ENCODE data around the gene PAGR1.
"Not testable (repeated sequence)": the region's sequence is repeated elsewhere in the genome, so short reads cannot be mapped to it uniquely, and the experiment has no call there.

PAGR1 gene

DNA sequence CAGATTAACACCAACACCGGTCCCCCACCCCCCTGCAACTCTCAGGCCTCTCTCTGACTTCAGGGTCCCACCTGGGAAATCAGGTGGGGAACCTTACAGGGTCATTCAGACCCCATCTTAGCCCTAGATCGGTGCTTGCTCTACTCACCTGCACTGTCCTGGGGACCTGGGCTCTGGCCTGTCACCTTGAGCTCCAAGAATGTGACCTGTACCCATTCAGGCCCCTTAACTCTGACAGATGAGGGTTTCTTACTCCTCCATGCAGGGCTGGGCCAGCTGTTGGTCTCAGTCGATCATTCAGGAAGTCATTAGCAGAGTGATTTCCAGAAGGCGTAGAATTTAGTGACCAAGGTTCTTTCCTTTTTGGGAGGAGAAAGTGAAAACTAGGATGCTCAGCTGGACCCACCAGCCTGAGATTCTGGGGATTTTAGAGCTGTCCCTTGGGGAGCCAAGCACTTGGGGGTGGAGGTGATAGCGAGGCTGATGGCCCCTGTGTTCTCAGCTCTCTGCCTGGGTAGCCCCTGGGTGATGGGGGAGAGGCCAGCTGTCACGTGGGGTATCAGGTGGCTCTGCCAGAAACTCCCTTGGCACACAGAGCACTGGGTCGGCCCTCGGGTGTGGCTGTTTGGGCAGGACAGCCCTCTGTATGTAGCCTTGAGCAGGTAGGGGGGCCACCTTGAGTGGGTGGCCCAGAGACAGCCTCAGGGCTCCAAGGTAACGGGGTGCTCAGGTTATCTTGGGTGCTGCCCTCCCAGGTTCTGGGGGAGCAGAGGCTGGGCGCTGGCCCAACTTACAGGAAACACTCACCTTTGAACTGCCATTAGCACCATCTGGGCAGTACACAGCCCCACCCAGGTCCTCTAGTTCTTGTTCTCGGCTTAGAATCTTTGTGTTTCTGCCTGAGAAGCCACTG, 5.0 kb downstream of the PAGR1 start:
- no peaks in the 10 kb centered on the region for H3K9me3 ChIP-seq (ENCODE audit: control insufficient read depth, low read length)
- no peaks in the 10 kb centered on the region for H3K27me3 ChIP-seq (ENCODE audit: control insufficient read depth, insufficient read depth, low read length)
- no peaks in the 10 kb centered on the region for H3K36me3 ChIP-seq (ENCODE audit: control insufficient read depth, insufficient read depth, low read length)
- H3K4me1 ChIP-seq (ENCODE audit: control insufficient read depth, insufficient read depth, low read length): peaks cover 69% of the 10 kb centered on the region
- peak overlapping the region; percentile 76 for H3K9ac ChIP-seq (ENCODE audit: low read length)
- H3K4me3 ChIP-seq (ENCODE audit: low read length): peak overlapping the region; percentile 79

DNA sequence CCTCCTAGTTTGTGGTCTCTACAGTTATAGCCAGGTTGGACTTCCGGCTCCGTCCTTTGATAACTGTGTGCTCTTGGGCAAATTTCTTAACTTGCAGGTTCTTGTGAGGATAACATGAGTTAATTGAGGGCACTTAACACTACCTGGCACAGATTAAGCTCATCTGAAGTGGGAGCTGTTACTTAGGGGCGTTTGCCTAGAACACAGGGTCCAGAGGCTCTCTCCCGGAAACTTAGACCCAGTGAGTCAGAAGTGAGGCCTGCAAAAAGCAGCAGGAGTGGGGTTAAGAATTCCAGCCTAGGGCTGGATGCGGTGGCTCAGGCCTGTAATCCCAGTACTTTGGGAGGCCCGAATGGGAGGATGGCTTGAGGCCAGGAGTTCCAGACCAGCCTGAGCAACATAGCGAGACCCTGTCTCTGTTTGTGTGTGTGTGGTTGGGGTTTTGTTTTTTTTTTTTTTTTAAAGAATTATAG, 5.7 kb downstream of the PAGR1 start:
- Histone ChIP-seq H3K9me3 (ENCODE audit: control insufficient read depth, low read length) (no peaks in the 10 kb centered on the region), H3K36me3 (ENCODE audit: control insufficient read depth, insufficient read depth, low read length) (no peaks in the 10 kb centered on the region), H3K4me3 (ENCODE audit: low read length) (peak overlapping the region; percentile 79), H3K4me1 (ENCODE audit: control insufficient read depth, insufficient read depth, low read length) (peaks cover 74% of the 10 kb centered on the region), H3K27me3 (ENCODE audit: control insufficient read depth, insufficient read depth, low read length) (no peaks in the 10 kb centered on the region), H3K9ac (ENCODE audit: low read length) (peak overlapping the region; percentile 76)

DNA sequence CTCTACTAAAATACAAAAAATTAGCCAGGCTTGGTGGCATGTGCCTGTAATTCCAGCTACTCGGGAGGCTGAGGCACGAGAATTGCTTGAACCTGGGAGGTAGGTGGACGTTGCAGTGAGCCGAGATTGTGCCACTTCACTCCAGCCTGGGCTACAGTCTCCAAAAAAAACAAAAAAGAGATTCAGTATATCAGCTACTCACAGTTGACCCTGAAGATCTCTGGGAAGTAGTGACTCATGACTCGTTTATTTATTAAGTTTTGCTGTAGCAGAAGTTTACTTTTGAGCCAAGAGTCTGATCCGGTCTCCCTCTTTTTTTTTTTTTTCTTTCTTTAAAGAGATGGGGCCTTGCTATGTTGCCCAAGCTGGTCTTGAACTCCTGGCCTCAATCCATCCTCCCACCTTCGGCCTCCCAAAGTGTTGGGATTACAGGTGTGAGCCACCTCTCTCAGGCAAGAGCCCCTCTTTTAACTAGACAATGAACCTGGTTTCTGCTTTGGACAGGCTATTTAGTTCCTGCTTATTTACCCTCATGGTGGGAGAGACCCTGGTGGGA, 8.7 kb downstream of the PAGR1 start:
- Histone ChIP-seq H3K27me3 (ENCODE audit: control insufficient read depth, insufficient read depth, low read length) (no peaks in the 10 kb centered on the region), H3K9ac (ENCODE audit: low read length) (peak overlapping the region; percentile 48), H3K9me3 (ENCODE audit: control insufficient read depth, low read length) (no peaks in the 10 kb centered on the region), H3K36me3 (ENCODE audit: control insufficient read depth, insufficient read depth, low read length) (no peaks in the 10 kb centered on the region), H3K4me1 (ENCODE audit: control insufficient read depth, insufficient read depth, low read length) (peaks cover 59% of the 10 kb centered on the region), H3K4me3 (ENCODE audit: low read length) (no peak overlapping the region)

DNA sequence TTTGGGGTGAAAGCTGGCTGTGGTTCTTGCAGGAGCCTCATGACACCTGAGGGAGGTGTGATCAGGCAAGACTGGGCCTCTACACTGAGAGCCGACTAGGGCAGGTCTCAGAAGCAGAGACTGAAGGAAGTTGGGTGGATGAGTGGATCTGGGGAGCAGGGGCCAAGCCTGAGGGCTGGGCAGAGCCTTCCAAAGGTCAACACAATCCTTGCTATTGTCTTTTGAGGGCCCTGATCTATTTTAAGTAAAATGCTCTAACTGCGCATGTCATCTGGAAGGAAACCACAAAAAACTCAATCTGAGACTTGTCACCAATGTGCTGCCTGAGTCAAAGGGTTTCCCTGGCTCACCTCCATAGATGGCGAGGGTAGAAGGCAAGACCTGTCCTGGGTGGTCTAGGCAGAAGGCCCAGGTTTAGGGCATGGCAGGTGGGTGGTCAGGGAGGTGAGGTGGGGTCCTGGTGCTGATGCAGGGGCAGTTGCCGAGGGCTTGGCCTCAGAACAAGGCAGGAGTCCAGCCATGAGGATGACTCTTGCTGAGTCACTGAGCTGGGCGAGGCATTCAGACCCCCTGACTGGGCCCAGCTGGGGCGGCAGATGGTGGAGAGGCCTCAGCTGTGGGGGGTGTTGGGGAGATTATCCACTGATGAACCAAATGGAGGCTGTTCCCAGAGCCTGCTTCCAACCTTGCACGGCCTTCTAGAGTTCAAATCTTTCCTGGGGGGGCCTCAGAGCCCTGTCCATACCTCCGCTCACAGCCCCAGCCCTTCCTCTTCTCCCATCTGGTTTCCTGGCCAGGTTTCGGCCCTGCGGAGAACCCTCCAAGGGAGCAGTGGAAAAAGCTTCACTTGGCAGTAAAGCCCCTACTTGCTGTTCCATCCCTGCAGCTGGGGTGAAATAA, 9.4 kb downstream of the PAGR1 start:
- H3K9ac ChIP-seq (ENCODE audit: low read length): peak overlapping the region; percentile 48
- peaks cover 4% of the 10 kb centered on the region for H3K36me3 ChIP-seq (ENCODE audit: control insufficient read depth, insufficient read depth, low read length)
- H3K4me3 ChIP-seq (ENCODE audit: low read length): no peak overlapping the region
- H3K4me1 ChIP-seq (ENCODE audit: control insufficient read depth, insufficient read depth, low read length): peaks cover 59% of the 10 kb centered on the region
- H3K9me3 ChIP-seq (ENCODE audit: control insufficient read depth, low read length): no peaks in the 10 kb centered on the region
- H3K27me3 ChIP-seq (ENCODE audit: control insufficient read depth, insufficient read depth, low read length): no peaks in the 10 kb centered on the region

DNA sequence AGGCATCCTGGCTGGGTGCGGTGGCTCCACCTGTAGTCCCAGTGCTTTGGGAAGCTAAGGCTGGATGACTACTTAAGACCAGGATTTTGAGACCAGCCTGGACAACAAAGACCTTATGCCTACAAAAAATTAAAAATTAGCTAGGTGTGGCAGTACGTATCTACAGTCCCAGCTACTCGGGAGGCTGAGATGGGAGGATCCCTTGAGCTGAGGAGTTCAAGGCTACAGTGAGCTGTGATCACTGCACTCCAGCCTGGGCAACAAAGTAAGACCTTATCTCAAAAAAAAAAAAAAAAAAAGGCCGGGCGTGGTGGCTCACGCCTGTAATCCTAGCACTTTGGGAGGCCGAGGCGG, 10.4 kb downstream of the PAGR1 start:
- Histone ChIP-seq H3K9me3 (ENCODE audit: control insufficient read depth, low read length) (no peaks in the 10 kb centered on the region), H3K36me3 (ENCODE audit: control insufficient read depth, insufficient read depth, low read length) (peaks cover 10% of the 10 kb centered on the region), H3K4me1 (ENCODE audit: control insufficient read depth, insufficient read depth, low read length) (peaks cover 59% of the 10 kb centered on the region), H3K4me3 (ENCODE audit: low read length) (no peak overlapping the region), H3K9ac (ENCODE audit: low read length) (no peak overlapping the region), H3K27me3 (ENCODE audit: control insufficient read depth, insufficient read depth, low read length) (no peaks in the 10 kb centered on the region)

DNA sequence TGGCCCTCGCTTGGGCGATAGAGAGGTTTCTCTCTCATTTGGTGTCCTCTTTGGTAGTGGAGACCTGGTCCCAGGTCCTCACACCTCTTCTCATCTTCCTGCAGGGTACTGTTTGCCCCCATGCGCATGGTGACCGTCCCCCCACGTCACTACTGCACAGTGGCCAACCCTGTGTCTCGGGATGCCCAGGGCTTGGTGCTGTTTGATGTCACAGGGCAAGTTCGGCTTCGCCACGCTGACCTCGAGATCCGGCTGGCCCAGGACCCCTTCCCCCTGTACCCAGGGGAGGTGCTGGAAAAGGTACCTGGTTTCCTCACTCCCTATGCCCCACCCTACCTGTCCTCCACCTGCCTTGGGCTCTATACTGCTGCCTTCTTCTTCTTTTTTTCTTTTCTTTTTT, 14.8 kb downstream of the PAGR1 start:
- H3K9ac ChIP-seq (ENCODE audit: low read length): no peak overlapping the region
- peaks cover 14% of the 10 kb centered on the region for H3K4me1 ChIP-seq (ENCODE audit: control insufficient read depth, insufficient read depth, low read length)
- H3K36me3 ChIP-seq (ENCODE audit: control insufficient read depth, insufficient read depth, low read length): peaks cover 25% of the 10 kb centered on the region
- no peak overlapping the region for H3K4me3 ChIP-seq (ENCODE audit: low read length)
- no peaks in the 10 kb centered on the region for H3K27me3 ChIP-seq (ENCODE audit: control insufficient read depth, insufficient read depth, low read length)
- no peaks in the 10 kb centered on the region for H3K9me3 ChIP-seq (ENCODE audit: control insufficient read depth, low read length)

DNA sequence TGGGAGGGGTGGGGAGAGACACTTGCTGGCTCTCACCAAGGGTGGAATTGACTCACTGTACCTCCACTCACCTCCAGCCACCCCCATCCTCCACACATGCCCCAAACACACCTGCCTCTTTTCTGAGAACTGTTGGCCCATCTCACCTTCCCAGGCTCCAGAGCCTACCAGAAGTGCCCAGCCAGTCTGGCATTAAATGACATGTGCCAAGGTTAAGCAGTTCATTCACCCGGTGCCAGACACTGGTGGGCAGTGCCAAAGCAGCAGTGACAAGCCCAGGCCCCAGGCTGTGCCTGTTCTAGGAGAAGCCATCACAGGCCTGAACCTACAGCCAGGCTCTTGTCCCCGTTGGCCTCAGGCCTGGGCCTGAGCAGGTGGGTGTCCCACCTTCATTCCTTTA, 15.5 kb downstream of the PAGR1 start:
- Histone ChIP-seq H3K27me3 (ENCODE audit: control insufficient read depth, insufficient read depth, low read length) (no peaks in the 10 kb centered on the region), H3K9me3 (ENCODE audit: control insufficient read depth, low read length) (no peaks in the 10 kb centered on the region), H3K9ac (ENCODE audit: low read length) (no peak overlapping the region), H3K36me3 (ENCODE audit: control insufficient read depth, insufficient read depth, low read length) (peaks cover 25% of the 10 kb centered on the region), H3K4me3 (ENCODE audit: low read length) (no peak overlapping the region), H3K4me1 (ENCODE audit: control insufficient read depth, insufficient read depth, low read length) (peaks cover 7% of the 10 kb centered on the region)

DNA sequence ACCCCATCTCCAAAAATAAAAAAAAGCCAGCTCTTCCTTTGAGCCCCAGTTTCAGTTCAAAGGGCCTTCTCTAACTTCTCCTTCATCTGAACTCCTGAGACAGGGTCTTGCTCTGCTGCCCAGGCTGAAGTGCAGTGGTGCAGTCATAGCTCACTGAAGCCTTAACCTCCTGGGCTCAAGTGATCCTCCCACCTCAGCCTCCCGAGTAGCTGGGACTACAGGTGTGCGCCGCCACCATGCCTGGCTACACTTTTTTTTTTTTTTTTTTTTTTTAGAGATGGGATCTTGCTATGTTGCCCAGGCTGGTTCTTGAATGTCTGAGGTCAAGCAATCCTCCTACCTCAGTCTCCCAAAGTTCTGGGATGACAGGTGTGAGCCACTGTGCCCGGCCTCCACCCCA, 17.3 kb downstream of the PAGR1 start:
- not testable (repeated sequence) for H3K9ac ChIP-seq (ENCODE audit: low read length); H3K27me3 ChIP-seq (ENCODE audit: control insufficient read depth, insufficient read depth, low read length); H3K4me1 ChIP-seq (ENCODE audit: control insufficient read depth, insufficient read depth, low read length); H3K9me3 ChIP-seq (ENCODE audit: control insufficient read depth, low read length); H3K4me3 ChIP-seq (ENCODE audit: low read length)
- peaks cover 25% of the 10 kb centered on the region for H3K36me3 ChIP-seq (ENCODE audit: control insufficient read depth, insufficient read depth, low read length)

DNA sequence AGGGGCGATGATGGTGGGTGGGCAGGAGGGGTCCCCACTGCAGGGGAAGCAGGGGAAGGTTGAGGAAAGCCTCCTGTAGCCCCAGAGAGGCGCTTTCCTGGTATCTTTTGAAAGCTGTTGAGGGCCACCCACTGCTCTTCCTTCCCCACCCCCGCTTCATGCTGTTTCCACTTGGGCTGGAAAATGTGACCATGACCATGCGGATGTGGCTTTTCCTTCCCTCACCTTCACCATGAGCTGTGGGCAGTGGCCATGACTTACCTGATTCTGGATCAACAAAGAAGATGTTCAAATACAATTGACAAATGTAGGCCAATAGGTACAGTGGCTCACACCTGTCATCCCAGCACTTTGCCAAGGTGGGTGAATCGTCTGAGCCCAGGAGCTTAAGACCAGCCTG, 18.1 kb downstream of the PAGR1 start:
- no peak overlapping the region for H3K9ac ChIP-seq (ENCODE audit: low read length)
- peaks cover 25% of the 10 kb centered on the region for H3K36me3 ChIP-seq (ENCODE audit: control insufficient read depth, insufficient read depth, low read length)
- no peaks in the 10 kb centered on the region for H3K9me3 ChIP-seq (ENCODE audit: control insufficient read depth, low read length)
- no peaks in the 10 kb centered on the region for H3K27me3 ChIP-seq (ENCODE audit: control insufficient read depth, insufficient read depth, low read length)
- H3K4me3 ChIP-seq (ENCODE audit: low read length): no peak overlapping the region
- no peaks in the 10 kb centered on the region for H3K4me1 ChIP-seq (ENCODE audit: control insufficient read depth, insufficient read depth, low read length)

DNA sequence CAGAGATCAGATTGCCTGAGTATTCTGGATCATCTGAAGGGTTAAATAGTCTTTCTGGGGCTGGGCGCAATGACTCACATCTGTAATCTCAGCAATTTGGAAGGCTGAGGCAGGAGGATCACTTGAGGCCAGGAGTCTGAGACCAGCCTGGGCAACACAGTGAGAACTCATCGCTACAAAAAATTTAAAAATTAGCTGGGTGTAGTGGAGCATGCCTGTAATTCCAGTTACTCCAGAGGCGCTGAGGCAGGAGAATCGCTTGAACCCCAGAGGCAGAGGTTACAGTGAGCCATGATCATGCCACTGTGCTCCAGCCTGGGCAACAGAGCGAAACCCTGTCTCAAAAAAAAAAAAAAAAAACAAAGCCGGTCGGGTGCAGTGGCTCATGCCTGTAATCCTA, 20.0 kb downstream of the PAGR1 start:
- Histone ChIP-seq H3K36me3 (ENCODE audit: control insufficient read depth, insufficient read depth, low read length) (peaks cover 22% of the 10 kb centered on the region), H3K9ac (ENCODE audit: low read length) (no peak overlapping the region), H3K27me3 (ENCODE audit: control insufficient read depth, insufficient read depth, low read length) (no peaks in the 10 kb centered on the region), H3K4me3 (ENCODE audit: low read length) (no peak overlapping the region), H3K4me1 (ENCODE audit: control insufficient read depth, insufficient read depth, low read length) (no peaks in the 10 kb centered on the region), H3K9me3 (ENCODE audit: control insufficient read depth, low read length) (no peaks in the 10 kb centered on the region)

DNA sequence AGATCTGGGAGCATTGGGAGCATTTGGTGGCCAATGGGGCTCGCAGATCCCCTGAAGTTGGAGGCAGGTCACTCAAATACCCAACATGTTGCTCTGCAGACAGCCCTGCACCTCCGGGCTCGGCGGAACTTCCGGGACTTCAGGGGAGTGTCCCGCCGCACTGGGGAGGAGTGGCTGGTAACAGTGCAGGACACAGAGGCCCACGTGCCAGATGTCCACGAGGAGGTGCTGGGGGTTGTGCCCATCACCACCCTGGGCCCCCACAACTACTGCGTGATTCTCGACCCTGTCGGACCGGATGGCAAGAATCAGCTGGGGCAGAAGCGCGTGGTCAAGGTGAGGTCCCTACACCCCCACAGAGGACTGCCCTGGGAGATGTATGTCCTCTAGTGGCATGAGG, 20.7 kb downstream of the PAGR1 start:
- peaks cover 27% of the 10 kb centered on the region for H3K36me3 ChIP-seq (ENCODE audit: control insufficient read depth, insufficient read depth, low read length)

DNA sequence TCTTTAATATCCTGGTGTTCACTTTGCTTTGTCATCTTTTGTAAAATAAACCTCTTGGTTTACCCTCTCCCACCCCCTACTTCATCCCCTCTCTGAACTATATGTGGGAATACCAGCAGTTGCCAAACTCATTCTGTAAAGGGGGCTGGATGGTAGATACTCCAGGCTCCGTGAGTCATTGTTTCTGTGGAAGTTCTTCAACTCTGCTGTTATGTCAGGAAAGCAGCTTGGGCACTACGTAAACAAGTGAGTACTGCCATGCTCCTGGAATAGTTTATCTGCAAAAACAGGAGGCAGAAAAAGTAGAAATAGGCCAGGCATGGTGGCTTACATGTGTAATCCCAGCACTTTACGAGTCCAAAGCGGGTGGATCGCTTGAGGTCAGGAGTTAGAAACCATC, 21.9 kb downstream of the PAGR1 start:
- Histone ChIP-seq H3K9me3 (ENCODE audit: control insufficient read depth, low read length) (no peaks in the 10 kb centered on the region), H3K27me3 (ENCODE audit: control insufficient read depth, insufficient read depth, low read length) (no peaks in the 10 kb centered on the region), H3K4me1 (ENCODE audit: control insufficient read depth, insufficient read depth, low read length) (no peaks in the 10 kb centered on the region), H3K9ac (ENCODE audit: low read length) (no peak overlapping the region), H3K4me3 (ENCODE audit: low read length) (no peak overlapping the region), H3K36me3 (ENCODE audit: control insufficient read depth, insufficient read depth, low read length) (peaks cover 27% of the 10 kb centered on the region)

More for the DNA sequence above, 20.7 kb downstream of the PAGR1 start:
- Histone ChIP-seq H3K9ac (ENCODE audit: low read length) (no peak overlapping the region), H3K9me3 (ENCODE audit: control insufficient read depth, low read length) (no peaks in the 10 kb centered on the region), H3K4me3 (ENCODE audit: low read length) (no peak overlapping the region), H3K4me1 (ENCODE audit: control insufficient read depth, insufficient read depth, low read length) (no peaks in the 10 kb centered on the region), H3K27me3 (ENCODE audit: control insufficient read depth, insufficient read depth, low read length) (no peaks in the 10 kb centered on the region)

Data from mucosa of stomach (tissue), 1 donor.